Endothelial cell of umbilical vein (primary cell): Measurements from ENCODE around the gene ETNK1. TPM values are rescaled to one million over a fixed set of nuclear protein-coding genes. Genes with fewer than 3 reads are reported as not detected.

Source experiments
- BruUV-seq: library from RNA; stranded (reverse); fragments of 400-500 nt; replicated peaks from 2 replicates; lab custom pipeline; 2021; lab: Mats Ljungman, UMichigan
- CTCF ChIA-PET: fragments of 300-600, 350-600 bp; sonication (Branson Sonifier 250); formaldehyde crosslinking; loops from one replicate; lab custom pipeline; 2021; ENCODE audit warnings: antibody characterized with exemption, inconsistent platforms; lab: Charles Lee
- POLR2A ChIA-PET: fragments of 300-600, 350-600 bp; sonication (Branson Sonifier 250); formaldehyde crosslinking; loops from one replicate; lab custom pipeline; 2021; ENCODE audit warnings: antibody characterized with exemption, inconsistent platforms; lab: Charles Lee
- DNase-seq: peaks from one replicate; pipeline ENCODE4 v3.0.0-alpha.2; 2011; ENCODE audit warnings: low read depth, low spot score
- FAIRE-seq: peaks from 2 replicates; lab custom pipeline; 2011; peaks lifted over from hg19 to GRCh38; lab: Jason Lieb, UNC
- H2AFZ ChIP-seq: 2 replicates; pipeline ENCODE4 v1.6.0; 2012; ENCODE audit warnings: low read depth, low read length, control low read depth, inconsistent platforms
- H3K27ac ChIP-seq: 2 replicates; pipeline ENCODE4 v1.5.1; 2011; ENCODE audit warnings: low read depth, mild to moderate bottlenecking, control low read depth, low read length, moderate library complexity; ENCODE audit not compliant: insufficient read depth
- H3K27me3 ChIP-seq, 2 experiments: 2 replicates each; pipeline versions ENCODE4 v1.6.0 to v1.6.1; 2011; ENCODE audit warnings: low read length in 2 of 2, mixed read lengths in 1 of 2; ENCODE audit not compliant: control insufficient read depth in 2 of 2, insufficient read depth in 2 of 2
- H3K36me3 ChIP-seq, 2 experiments: 2 replicates in 1 of 2; 3 replicates in 1 of 2; pipeline ENCODE4 v1.5.1; 2011; ENCODE audit warnings: low read length in 2 of 2, mild to moderate bottlenecking in 1 of 2, moderate library complexity in 1 of 2; ENCODE audit not compliant: control insufficient read depth in 2 of 2, insufficient read depth in 2 of 2; ENCODE audit errors: extremely low read depth in 1 of 2
- H3K4me1 ChIP-seq: 3 replicates; pipeline ENCODE4 v1.5.1; 2011; ENCODE audit warnings: mild to moderate bottlenecking, low read length; ENCODE audit not compliant: control insufficient read depth, insufficient read depth; ENCODE audit errors: extremely low read depth
- H3K4me2 ChIP-seq: 2 replicates; pipeline ENCODE4 v1.6.1; 2011; ENCODE audit warnings: low read length, control low read depth, mixed read lengths; ENCODE audit not compliant: insufficient read depth
- H3K4me3 ChIP-seq, 3 experiments: fragments of 200-600 bp in 1 of 3; sonication (generic), shearing (Covaris generic) in 1 of 3; replicated peaks in 1 of 3; 2 replicates each; pipeline ENCODE4 v1.5.1; 2011 to 2016; ENCODE audit warnings: control low read depth in 3 of 3, low read length in 3 of 3, mild to moderate bottlenecking in 2 of 3, inconsistent platforms in 1 of 3, low read depth in 1 of 3, moderate library complexity in 1 of 3; ENCODE audit not compliant: insufficient read depth in 1 of 3
- H3K79me2 ChIP-seq: 2 replicates; pipeline ENCODE4 v1.6.0; 2012; ENCODE audit warnings: low read length, inconsistent platforms; ENCODE audit not compliant: control insufficient read depth, insufficient read depth
- H3K9ac ChIP-seq: replicated peaks from 2 replicates; pipeline ENCODE3; 2011; ENCODE audit warnings: low read length, control low read depth; ENCODE audit not compliant: insufficient read depth; ENCODE audit errors: extremely low read depth
- H3K9me1 ChIP-seq: replicated peaks from 3 replicates; pipeline ENCODE4 v1.6.0; 2011; ENCODE audit warnings: mild to moderate bottlenecking, low read length; ENCODE audit not compliant: control insufficient read depth, insufficient read depth; ENCODE audit errors: extremely low read depth
- H3K9me3 ChIP-seq: replicated peaks from 2 replicates; pipeline ENCODE4 v1.5.1; 2012; ENCODE audit warnings: low read length, inconsistent platforms; ENCODE audit not compliant: control insufficient read depth, insufficient read depth
- H4K20me1 ChIP-seq: replicated peaks from 2 replicates; pipeline ENCODE3; 2011; ENCODE audit warnings: mild to moderate bottlenecking, low read length; ENCODE audit not compliant: control insufficient read depth, insufficient read depth; ENCODE audit errors: extremely low read depth
- EZH2 ChIP-seq: IDR thresholded peaks from 2 replicates; pipeline ENCODE4 v1.6.1; 2012; ENCODE audit warnings: borderline replicate concordance, low read depth, mild to moderate bottlenecking, moderate library complexity, low read length, inconsistent platforms; ENCODE audit not compliant: severe bottlenecking
- FOS ChIP-seq: IDR thresholded peaks from 2 replicates; pipeline ENCODE4 v1.6.1; 2011; ENCODE audit warnings: mild to moderate bottlenecking, low read length, moderate library complexity, borderline replicate concordance; ENCODE audit not compliant: insufficient read depth
- GATA2 ChIP-seq: IDR thresholded peaks from 2 replicates; pipeline ENCODE4 v1.7.0; 2011; ENCODE audit warnings: low read depth, mild to moderate bottlenecking, moderate library complexity, mixed read lengths, low read length; ENCODE audit not compliant: insufficient read length, insufficient read depth
- JUN ChIP-seq: IDR thresholded peaks from 2 replicates; pipeline ENCODE4 v1.6.1; 2011; ENCODE audit warnings: borderline replicate concordance, low read depth; ENCODE audit not compliant: insufficient read length, insufficient read depth
- MAX ChIP-seq: IDR thresholded peaks from 2 replicates; pipeline ENCODE4 v1.6.1; 2011; ENCODE audit not compliant: insufficient read depth, insufficient read length
- MYC ChIP-seq: IDR thresholded peaks from one replicate; pipeline ENCODE4 v1.6.1; 2011; ENCODE audit warnings: mild to moderate bottlenecking, low read depth, low read length
- POLR2A ChIP-seq: IDR thresholded peaks from 2 replicates; pipeline ENCODE4 v1.6.1; 2012; ENCODE audit warnings: low read depth, mild to moderate bottlenecking, control low read depth, low read length
- POLR2AphosphoS5 ChIP-seq: IDR thresholded peaks from 2 replicates; pipeline ENCODE4 v1.6.1; 2012; ENCODE audit warnings: low read depth, mild to moderate bottlenecking, control low read depth, low read length, moderate library complexity; ENCODE audit not compliant: insufficient read depth
- dilution Hi-C: fragments of 300-500 bp; cut with MboI; formaldehyde crosslinking; loops from one replicate; pipeline ENCODE4 v1.15.0; 2019; ENCODE audit warnings: low sequenced_read_pairs; ENCODE audit not compliant: extremely low pct_ligation_motif_present
- intact Hi-C: fragments of 100-400 bp; cut with micrococcal nuclease; formaldehyde crosslinking; loops from one replicate; pipeline ENCODE4 v1.10.0; 2022
- polyA plus RNA-seq, 4 experiments: library from polyadenylated mRNA; depleted of rRNA in 3 of 4; stranded (reverse) in 3 of 4; unstranded in 1 of 4; fragments of >200 nt; gene quantifications; 2 replicates each; pipeline versions ENCODE4 v1.2.1 to v1.2.3, GENCODE V29; 2011 to 2012; ENCODE audit warnings: missing spikeins in 1 of 4
- total RNA-seq: library from RNA; stranded (reverse); gene quantifications from 2 replicates; pipeline ENCODE4 v1.2.3, GENCODE V29; 2021
- TF ChIP-seq, protein P1 (sequence below), 2 donors: IDR thresholded peaks; 1 replicate in 1 of 2; 2 replicates in 1 of 2; pipeline ENCODE4 v1.5.1; 2011; ENCODE audit warnings: low read length in 2 of 2, mild to moderate bottlenecking in 2 of 2, moderate library complexity in 2 of 2, control low read depth in 1 of 2, inconsistent platforms in 1 of 2, low read depth in 1 of 2; ENCODE audit not compliant: insufficient read depth in 1 of 2; ENCODE audit errors: extremely low read depth in 1 of 2

The ETNK1 gene
- total and polyA plus RNA-seq, 2 donors (not counting 3 experiments of a cell fraction or from before 2014, with no cell fraction given) = 11.4 to 68.4 TPM

- Histone ChIP-seq H3K9me3 (no peaks in the 10 kb centered on the region), H3K4me1 (no peaks in the 10 kb centered on the region), H3K79me2 (no peaks in the 10 kb centered on the region), H3K4me2 (no peak overlapping the region), H3K27ac (no peak overlapping the region), H3K36me3 (no peaks in the 10 kb centered on the region), H3K9me1 (no peaks in the 10 kb centered on the region), H2AFZ (no peak overlapping the region), H3K27me3 (no peaks in the 10 kb centered on the region), H4K20me1 (no peaks in the 10 kb centered on the region), H3K4me3 (no peak overlapping the region), H3K9ac (no peak overlapping the region)
- CTCF ChIA-PET = interaction anchor here (0.7 to 1.8 kb wide), 2 partner anchors 13 to 118 kb away, joined by 3 to 9 read pairs; no protein-coding TSS in a partner anchor
- BruUV-seq = no TSS peak
- DNase-seq (no peak), FAIRE-seq (no peak)
- POLR2A ChIA-PET = no interaction called here
- dilution Hi-C loops = no loop called here
- TF ChIP-seq GATA2 = no peak
- TF ChIP-seq EZH2 = no peak
- TF ChIP-seq FOS = no peak
- no peak for TF ChIP-seq POLR2AphosphoS5
- TF ChIP-seq MYC = no peak
- TF ChIP-seq, protein P1, sequence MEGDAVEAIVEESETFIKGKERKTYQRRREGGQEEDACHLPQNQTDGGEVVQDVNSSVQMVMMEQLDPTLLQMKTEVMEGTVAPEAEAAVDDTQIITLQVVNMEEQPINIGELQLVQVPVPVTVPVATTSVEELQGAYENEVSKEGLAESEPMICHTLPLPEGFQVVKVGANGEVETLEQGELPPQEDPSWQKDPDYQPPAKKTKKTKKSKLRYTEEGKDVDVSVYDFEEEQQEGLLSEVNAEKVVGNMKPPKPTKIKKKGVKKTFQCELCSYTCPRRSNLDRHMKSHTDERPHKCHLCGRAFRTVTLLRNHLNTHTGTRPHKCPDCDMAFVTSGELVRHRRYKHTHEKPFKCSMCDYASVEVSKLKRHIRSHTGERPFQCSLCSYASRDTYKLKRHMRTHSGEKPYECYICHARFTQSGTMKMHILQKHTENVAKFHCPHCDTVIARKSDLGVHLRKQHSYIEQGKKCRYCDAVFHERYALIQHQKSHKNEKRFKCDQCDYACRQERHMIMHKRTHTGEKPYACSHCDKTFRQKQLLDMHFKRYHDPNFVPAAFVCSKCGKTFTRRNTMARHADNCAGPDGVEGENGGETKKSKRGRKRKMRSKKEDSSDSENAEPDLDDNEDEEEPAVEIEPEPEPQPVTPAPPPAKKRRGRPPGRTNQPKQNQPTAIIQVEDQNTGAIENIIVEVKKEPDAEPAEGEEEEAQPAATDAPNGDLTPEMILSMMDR (IDR thresholded peaks at IDR 0.05; ENCODE audit: extremely low read depth in 1 of 2, insufficient read depth in 1 of 2, low read depth in 1 of 2, low read length in 2 of 2) = no peak
- TF ChIP-seq MAX = no peak
- no peak for TF ChIP-seq POLR2A
- TF ChIP-seq JUN = no peak
- intact Hi-C loops = no loop called here
Observed at GRCh38 chr12:22577667-22578066, 47.3 kb upstream of the ETNK1 start.
